Uterus (tissue), 2 donors: Measurements from ENCODE around the gene KCTD2.

Experiments used
- POLR2A ChIP-seq, 2 donors: fragments of 450-650 bp; IDR thresholded peaks; one replicate each; pipeline ENCODE4 v1.6.1; 2016; ENCODE audit warnings: antibody characterized with exemption in 2 of 2, mild to moderate bottlenecking in 1 of 2, moderate library complexity in 1 of 2
- TF ChIP-seq, protein P1 (sequence below), 4 experiments: fragments of 200-600 bp in 2 of 4; fragments of 450-650 bp in 2 of 4; sonication (generic) in 2 of 4; IDR thresholded peaks; one replicate each; pipeline ENCODE4 v1.5.1; 2016 to 2019; ENCODE audit warnings: antibody characterized with exemption in 4 of 4, mild to moderate bottlenecking in 2 of 4, moderate library complexity in 1 of 4

DNA sequence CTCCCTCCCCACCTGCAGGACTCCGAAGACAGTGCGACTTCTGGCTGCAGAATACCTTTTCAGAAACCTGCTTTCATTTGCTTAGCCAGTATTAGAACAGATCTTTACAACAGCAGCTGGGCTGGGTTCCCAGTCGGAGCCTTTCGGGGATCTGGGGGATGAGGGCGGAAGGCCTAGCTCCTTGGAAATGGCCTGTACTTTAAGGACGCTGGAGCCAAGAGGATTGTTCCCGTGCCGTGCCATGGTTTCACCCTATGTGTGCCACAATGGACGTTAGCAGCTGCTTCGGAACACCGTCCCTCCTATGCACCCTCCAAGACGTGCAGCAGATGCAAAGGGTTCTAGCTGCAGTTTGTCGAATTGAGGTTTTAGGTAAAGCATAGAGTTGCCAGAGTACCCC lies 16.2 kb downstream of the KCTD2 start:
- TF ChIP-seq, protein P1, sequence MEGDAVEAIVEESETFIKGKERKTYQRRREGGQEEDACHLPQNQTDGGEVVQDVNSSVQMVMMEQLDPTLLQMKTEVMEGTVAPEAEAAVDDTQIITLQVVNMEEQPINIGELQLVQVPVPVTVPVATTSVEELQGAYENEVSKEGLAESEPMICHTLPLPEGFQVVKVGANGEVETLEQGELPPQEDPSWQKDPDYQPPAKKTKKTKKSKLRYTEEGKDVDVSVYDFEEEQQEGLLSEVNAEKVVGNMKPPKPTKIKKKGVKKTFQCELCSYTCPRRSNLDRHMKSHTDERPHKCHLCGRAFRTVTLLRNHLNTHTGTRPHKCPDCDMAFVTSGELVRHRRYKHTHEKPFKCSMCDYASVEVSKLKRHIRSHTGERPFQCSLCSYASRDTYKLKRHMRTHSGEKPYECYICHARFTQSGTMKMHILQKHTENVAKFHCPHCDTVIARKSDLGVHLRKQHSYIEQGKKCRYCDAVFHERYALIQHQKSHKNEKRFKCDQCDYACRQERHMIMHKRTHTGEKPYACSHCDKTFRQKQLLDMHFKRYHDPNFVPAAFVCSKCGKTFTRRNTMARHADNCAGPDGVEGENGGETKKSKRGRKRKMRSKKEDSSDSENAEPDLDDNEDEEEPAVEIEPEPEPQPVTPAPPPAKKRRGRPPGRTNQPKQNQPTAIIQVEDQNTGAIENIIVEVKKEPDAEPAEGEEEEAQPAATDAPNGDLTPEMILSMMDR (IDR thresholded peaks at IDR 0.05), result no peak
- TF ChIP-seq POLR2A (IDR thresholded peaks at IDR 0.05), result no peak
